Measurements from ENCODE around the gene INPP4A. TPM values are rescaled to one million over a fixed set of nuclear protein-coding genes. Genes with fewer than 3 reads are reported as not detected.

INPP4A gene
- total and polyA plus RNA-seq, 8 donors: 4.0 to 13.4 (median 7.3) TPM

GRCh38 chr2:98460573-98461497 is 16.2 kb downstream of the INPP4A start:
- Histone ChIP-seq H3K27ac (no peak overlapping the region), H3K9me3 (no peaks in the 10 kb centered on the region), H3K27me3 (no peaks in the 10 kb centered on the region), H3K4me1 (peaks cover 0 to 8% (median 0%) of the 10 kb centered on the region in 3 donors), H3K4me3 (no peak overlapping the region), H3K36me3 (no peaks in the 10 kb centered on the region)
- TF ChIP-seq CTCF (IDR thresholded peaks at IDR 0.05): no peak
- DNase-seq (peak in 1 of 6 donors; percentile 34), FAIRE-seq (no peak), ATAC-seq (no peak)
- WGBS, 2 donors: 89 to 95% methylated on average over 14 of the region's 14 CpGs
- intact Hi-C loops (cut with DNase I): no loop called here

DNA sequence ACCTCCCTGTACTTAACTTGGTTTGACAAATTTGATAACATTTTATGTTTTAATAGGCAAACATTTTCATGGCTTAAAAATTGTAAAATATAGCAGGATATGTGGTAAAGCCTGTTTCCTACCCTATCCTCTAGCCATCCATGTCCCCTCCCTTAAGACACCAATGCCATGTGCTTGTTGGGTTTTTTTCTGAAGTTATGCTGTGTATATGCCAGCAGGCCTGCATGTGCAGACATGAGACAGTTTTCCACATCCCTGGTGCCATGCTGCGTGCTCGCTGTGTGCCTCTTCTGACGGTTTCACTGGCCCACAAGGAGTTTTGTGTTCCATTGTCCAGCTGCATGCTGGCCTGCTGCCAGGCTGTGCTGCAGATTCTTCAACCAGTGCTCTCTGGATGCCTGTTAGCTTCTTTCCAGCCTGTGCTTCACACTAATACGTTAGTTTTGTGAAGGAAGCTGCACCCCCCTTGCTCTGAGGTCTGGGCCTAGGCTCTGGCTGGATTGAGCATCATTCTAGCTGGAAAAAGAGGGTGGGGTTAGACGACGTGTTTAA is 16.9 kb downstream of the INPP4A start:
- H3K9me3 ChIP-seq: no peaks in the 10 kb centered on the region
- no peak overlapping the region for H3K4me3 ChIP-seq
- no peaks in the 10 kb centered on the region for H3K27me3 ChIP-seq
- DNase-seq (peak in 1 of 6 donors; percentile 54), ATAC-seq (no peak), FAIRE-seq (no peak)
- peaks cover 0 to 11% (median 0%) of the 10 kb centered on the region in 3 donors for H3K4me1 ChIP-seq
- no peaks in the 10 kb centered on the region for H3K36me3 ChIP-seq
- no peak overlapping the region for H3K27ac ChIP-seq
- intact Hi-C loops (cut with DNase I): no loop called here
- WGBS, 2 donors: 78 to 82% methylated on average over 6 of the region's 6 CpGs
- TF ChIP-seq CTCF (IDR thresholded peaks at IDR 0.05): no peak

- Histone ChIP-seq H3K4me1 (peaks cover 0 to 11% (median 0%) of the 10 kb centered on the region in 3 donors), H3K27ac (no peak overlapping the region), H3K9me3 (no peaks in the 10 kb centered on the region), H3K36me3 (no peaks in the 10 kb centered on the region), H3K4me3 (no peak overlapping the region), H3K27me3 (no peaks in the 10 kb centered on the region)
- no peak for FAIRE-seq
- intact Hi-C loops (cut with DNase I): no loop called here
- TF ChIP-seq CTCF (IDR thresholded peaks at IDR 0.05): no peak
- no peak for ATAC-seq
- DNase-seq: no peak
- WGBS, 2 donors: 96% methylated on average over 11 of the region's 11 CpGs
Observed at GRCh38 chr2:98463081-98463481, 18.4 kb downstream of the INPP4A start.

DNA sequence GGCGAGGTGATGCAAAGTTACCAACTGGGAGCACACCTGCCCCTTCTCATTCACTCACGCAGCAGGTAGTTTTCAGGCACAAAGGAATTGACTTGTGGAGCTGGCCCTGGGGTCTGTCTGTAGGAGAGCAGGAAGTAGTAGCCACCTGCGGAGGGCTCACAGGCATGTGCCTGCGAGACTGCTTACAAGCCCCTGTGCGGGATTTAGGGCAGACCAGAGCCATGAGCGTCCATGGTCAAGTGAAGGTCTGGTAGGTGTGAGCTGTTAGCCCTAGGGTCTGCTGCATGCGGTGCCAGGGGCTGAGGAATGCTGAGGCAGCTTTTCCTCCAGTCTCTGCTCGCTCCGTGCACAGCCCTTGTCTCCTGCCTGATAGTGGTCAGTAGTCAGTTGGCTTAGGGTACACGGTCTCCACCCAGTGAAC is 18.9 kb downstream of the INPP4A start:
- ATAC-seq (no peak), FAIRE-seq (no peak), DNase-seq (no peak)
- H3K4me3 ChIP-seq: no peak overlapping the region
- WGBS, 2 donors: 91 to 92% methylated on average over 10 of the region's 10 CpGs
- no peaks in the 10 kb centered on the region for H3K9me3 ChIP-seq
- H3K27ac ChIP-seq: no peak overlapping the region
- intact Hi-C loops (cut with DNase I): no loop called here
- no peaks in the 10 kb centered on the region for H3K27me3 ChIP-seq
- TF ChIP-seq CTCF (IDR thresholded peaks at IDR 0.05): no peak
- H3K4me1 ChIP-seq: peaks cover 0 to 11% (median 0%) of the 10 kb centered on the region in 3 donors
- no peaks in the 10 kb centered on the region for H3K36me3 ChIP-seq

Measured in pancreas (tissue), 10 donors.